NCI-H524 treated with DMSO at 0.1 percent for 48 hours (cell line): ENCODE measurements around the gene DLEC1.
A peak's percentile ranks its signal among the peaks of the same experiment; 100 is the strongest.

Experiments used
- DNase-seq: peaks from one replicate; lab custom pipeline; 2025; lab: John Stamatoyannopoulos, UW

Gene DLEC1

DNA sequence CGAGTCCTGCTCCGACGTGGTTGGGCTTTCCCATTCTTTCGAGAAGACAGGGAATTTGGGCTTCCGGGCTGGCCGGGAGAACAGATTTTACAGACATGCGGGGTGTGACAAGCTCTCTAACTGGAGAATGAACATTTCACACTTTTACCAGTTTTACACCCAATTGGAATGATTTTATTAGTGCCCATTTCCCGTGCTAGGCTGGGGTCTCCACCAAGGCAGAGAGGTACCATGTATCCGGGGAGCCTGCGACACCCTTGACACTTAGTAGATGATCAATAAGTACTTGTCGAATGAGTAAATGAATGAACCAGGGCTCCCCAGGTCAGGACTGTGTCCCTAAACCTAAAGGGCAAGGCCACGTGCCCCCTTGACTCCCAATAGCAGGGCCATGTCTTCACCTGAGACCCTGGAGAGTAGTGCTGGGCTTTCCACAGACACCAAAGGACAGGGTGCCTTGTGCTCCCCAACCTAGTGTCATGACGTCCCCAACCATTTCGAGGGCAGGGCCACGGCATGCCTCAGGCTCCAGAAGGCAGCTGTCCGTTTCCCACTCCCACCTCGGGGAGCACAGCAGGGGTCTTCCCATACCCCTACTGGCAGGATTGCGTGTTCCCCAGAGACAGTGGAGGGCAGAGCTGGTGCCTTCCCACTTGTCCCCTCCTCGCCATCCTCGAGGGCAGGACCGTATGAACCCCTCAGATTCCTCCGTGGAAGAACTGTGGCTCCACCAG, 98.8 kb downstream of the DLEC1 start:
- no peak for DNase-seq

DNA sequence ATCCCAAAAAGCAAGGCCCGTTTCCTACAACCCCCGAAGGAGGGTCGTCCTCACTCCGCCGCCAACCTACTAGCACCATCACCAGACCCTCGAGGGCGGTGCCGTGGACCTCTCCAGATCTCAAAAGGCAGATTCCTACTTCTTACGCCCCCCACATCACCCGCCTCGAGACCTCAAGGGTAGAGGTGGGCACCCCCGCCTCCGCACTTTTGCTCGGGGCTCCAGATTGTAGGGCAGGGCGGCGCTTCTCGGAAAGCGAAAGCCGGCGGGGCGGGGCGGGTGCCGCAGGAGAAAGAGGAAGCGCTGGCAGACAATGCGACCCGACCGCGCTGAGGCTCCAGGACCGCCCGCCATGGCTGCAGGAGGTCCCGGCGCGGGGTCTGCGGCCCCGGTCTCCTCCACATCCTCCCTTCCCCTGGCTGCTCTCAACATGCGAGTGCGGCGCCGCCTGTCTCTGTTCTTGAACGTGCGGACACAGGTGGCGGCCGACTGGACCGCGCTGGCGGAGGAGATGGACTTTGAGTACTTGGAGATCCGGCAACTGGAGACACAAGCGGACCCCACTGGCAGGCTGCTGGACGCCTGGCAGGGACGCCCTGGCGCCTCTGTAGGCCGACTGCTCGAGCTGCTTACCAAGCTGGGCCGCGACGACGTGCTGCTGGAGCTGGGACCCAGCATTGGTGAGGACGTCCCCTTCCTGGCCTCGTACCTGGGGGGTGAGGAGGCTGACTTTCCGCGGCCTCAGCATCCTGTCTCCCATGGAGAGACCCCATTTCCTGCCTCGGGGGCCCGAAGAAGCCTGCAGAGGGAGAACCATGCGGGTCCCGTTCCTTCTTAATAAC, 99.6 kb downstream of the DLEC1 start, which contains the start of gene MYD88:
Gene MYD88, plus strand, starts transcription at position 313 of the 842 bp plus-strand sequence. Its CDS starts 40 bp downstream, at position 353.
- DNase-seq = peak; percentile 11

DNA sequence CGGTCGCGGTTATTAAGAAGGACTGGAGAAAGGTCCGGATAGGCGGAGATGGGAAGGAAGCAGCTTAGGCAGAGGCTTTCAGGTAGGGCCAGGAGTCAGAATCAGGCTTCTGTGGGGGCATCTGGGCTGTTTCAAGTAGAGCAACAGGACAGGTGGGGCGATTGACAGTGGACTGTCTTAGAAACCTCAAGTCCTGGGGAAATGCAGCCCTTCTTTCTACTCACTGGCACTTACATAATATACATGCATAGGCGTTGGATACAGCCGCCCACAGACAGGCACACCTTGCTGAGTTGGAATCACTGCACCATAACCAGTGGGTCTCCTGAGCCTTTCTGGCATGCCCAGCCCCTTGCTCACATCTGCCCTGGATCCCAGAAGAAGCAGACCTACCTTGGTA, 100.2 kb downstream of the DLEC1 start:
- DNase-seq = no peak

DNA sequence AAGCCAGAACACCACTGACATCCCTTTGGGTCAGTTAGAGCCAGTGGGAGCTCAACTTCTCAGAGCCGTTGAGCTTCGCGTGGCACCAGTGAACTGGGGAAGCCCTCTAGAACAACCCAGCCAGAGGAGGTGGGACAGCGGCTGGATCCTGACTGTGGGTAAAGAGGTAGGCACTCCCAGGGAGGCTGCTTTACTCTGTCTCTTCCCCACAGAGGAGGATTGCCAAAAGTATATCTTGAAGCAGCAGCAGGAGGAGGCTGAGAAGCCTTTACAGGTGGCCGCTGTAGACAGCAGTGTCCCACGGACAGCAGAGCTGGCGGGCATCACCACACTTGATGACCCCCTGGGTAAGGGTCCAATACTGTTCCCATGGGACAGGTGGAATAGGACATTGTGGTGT, 100.6 kb downstream of the DLEC1 start:
- no peak for DNase-seq

DNA sequence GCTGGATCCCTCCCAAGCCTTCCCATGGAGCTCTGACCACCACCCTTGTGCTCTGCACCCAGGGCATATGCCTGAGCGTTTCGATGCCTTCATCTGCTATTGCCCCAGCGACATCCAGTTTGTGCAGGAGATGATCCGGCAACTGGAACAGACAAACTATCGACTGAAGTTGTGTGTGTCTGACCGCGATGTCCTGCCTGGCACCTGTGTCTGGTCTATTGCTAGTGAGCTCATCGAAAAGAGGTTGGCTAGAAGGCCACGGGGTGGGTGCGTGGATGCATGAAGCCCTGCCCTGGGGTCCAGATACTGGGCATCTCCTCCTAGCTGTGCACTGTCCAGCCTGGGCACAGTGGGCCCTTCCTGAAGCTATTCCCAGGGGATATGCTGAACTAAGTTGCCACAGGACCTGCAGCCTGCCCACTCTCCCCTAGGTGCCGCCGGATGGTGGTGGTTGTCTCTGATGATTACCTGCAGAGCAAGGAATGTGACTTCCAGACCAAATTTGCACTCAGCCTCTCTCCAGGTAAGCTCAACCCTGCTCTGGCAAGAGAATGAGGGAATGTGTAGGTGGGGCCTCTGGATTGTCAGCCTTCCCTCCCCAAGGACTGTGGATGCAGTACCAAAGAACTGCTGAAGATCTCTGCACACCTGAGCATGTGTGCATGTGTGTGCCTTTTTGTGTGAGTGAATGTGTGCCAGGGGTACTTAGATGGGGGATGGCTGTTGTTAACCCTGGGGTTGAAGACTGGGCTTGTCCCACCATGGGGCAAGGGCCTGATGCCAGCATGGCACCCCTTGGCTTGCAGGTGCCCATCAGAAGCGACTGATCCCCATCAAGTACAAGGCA, 101.5 kb downstream of the DLEC1 start:
- DNase-seq = no peak

DNA sequence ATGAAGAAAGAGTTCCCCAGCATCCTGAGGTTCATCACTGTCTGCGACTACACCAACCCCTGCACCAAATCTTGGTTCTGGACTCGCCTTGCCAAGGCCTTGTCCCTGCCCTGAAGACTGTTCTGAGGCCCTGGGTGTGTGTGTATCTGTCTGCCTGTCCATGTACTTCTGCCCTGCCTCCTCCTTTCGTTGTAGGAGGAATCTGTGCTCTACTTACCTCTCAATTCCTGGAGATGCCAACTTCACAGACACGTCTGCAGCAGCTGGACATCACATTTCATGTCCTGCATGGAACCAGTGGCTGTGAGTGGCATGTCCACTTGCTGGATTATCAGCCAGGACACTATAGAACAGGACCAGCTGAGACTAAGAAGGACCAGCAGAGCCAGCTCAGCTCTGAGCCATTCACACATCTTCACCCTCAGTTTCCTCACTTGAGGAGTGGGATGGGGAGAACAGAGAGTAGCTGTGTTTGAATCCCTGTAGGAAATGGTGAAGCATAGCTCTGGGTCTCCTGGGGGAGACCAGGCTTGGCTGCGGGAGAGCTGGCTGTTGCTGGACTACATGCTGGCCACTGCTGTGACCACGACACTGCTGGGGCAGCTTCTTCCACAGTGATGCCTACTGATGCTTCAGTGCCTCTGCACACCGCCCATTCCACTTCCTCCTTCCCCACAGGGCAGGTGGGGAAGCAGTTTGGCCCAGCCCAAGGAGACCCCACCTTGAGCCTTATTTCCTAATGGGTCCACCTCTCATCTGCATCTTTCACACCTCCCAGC, 102.4 kb downstream of the DLEC1 start:
- no peak for DNase-seq

DNA sequence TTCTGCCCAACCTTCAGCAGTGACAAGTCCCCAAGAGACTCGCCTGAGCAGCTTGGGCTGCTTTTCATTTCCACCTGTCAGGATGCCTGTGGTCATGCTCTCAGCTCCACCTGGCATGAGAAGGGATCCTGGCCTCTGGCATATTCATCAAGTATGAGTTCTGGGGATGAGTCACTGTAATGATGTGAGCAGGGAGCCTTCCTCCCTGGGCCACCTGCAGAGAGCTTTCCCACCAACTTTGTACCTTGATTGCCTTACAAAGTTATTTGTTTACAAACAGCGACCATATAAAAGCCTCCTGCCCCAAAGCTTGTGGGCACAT, 102.9 kb downstream of the DLEC1 start:
- DNase-seq = no peak

DNA sequence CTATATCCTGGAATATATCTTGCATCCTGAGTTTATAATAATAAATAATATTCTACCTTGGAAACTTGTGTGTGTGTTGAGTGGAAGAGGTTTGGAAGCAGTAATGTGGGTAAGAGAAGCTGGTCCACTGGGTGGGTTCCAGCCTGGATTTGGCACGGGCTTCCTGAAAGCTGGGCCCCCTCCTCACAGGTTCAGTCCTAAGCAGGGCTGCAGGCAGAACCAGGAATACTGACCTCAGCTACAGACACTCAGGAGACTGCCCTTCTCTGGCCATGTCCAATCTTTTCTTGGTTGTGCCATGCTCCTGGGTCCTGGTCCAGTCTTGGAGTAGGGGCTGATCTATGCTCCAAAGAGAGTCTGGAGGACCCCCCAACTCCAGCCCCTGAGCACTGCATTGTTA, 104.0 kb downstream of the DLEC1 start:
- DNase-seq = no peak

DNA sequence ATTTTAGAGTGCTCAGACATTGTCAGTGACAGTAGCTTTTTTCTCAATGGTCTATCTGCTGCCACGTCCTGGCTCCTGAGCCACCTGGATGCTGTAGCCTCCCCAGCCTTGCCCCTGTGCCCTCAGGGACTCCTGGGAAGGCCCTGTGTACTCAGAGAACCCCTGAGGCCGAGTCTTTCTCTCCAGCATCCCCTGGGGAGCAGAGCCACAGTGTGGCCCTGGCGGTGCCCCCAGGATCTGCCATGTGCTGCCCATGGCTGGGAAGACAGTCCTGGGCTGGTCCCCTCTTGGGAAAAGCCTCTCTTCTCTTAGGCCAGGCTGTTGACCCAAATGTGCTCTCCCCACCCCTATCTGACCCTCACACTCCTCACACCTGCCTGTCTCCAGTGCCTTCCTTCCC, 104.5 kb downstream of the DLEC1 start:
- no peak for DNase-seq

DNA sequence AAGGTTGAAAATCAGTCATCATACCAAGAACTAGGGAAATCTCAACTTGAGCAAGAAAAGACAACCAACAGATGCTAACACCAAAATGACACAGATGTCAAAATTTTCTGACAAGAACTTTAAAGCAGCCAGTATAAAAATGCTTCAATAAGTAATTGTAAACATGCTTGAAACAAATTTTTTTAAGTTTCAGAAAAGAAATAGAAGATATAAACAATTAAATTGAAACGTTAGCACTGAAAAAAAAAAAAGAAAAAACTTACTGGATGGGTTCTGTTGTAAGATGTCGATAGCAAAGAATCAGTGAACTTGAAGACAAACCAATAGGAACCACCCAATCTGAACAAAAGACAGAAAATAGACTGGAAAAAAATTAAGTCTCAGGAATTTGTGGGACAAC, 107.5 kb downstream of the DLEC1 start:
- DNase-seq = no peak

DNA sequence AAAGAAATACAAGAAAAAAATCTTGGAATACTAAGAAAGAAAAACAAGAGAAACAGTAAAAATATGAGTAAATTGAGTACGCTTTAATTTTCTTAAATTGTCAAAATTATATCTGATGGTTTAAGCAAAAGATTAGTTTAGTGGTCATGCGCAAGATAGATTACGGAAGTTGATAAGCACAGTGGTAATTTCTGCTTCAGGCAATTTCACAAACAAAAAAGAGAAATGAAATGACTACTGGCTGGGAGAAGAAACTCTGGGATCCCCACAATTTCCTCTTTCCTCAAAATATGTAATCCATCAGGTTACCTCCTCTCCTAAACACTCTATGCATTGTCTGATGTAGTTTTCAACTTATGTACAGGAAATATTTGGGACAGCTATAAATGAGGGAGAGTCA, 108.4 kb downstream of the DLEC1 start:
- DNase-seq = no peak

DNA sequence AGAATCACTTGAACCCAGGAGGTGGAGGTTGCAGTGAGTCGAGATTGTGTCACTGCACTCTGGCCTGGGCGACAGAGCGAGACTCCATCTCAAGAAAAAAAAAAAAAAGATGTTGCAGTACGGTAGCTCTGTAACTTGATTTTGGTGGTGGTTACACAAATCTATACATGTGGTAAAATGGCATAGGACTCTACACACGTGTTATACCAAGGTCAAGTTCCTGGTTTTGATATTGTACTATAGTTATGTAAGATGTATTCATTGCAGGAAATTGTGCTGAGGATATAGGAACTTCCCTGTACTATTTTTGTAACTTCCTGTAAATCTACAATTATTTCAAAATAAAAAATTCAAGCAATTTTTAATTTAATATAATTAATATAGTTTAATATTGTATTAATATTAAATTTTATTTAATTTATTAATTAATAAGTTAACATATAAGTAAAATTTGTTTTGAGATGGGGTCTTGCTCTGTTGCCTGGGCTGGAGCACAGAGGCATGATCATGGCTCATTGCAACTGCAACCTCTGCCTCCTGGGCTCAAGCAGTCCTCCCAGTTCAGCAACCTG, 109.4 kb downstream of the DLEC1 start:
- no peak for DNase-seq

DNA sequence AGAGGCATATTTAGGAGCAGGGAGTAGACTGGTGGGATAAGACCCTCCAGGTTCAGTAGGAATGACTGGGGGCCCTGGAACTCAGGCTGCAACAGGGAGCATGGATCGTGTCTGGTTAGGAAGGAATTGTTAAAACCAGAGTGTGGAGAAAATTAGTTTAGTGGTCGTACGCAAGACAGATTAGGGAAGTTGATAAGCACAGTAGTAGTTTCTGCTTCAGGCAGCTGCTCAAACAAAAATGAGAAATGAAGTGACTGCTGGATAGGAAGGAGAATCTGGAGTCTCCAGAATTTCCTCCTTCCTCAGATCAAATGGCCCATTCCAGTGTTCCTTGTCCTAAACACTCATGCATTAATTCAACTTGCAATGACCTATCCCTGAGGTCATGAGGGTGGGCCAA, 110.7 kb downstream of the DLEC1 start:
- no peak for DNase-seq

DNA sequence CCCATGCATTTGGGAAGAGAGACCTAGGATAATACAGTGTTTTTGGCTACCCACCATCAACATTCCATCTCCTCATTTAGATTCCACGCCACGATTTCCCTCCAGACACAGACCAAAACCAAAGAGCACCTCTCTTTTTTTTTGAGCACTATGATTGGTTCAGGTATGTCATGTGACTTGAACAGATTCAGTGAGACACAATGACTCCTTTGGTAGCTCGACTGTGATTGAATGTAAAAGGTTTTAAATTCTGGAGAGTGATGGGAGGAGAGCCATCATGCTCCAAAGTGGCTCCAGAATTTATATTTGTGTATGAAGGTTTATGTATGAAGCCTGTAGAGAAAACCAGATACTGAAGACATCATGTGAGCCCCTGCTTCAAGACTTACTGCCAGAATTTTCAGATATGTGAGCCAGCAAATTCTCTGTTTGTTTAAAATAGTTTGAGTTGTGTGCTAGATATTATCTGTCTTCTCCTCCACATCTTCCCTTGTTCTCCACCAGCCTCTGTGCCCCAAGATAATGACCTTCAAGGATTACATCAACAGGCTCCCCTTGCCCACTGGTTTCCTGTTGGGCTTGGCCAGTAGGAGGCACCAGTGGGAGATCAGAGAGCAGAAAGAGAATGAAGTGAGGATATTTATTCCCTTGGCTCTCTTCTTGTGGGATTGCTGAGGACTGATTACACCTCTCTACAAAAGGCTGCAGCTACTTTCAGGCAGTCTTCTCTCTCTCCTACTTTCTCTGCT, 111.9 kb downstream of the DLEC1 start:
- DNase-seq = no peak

DNA sequence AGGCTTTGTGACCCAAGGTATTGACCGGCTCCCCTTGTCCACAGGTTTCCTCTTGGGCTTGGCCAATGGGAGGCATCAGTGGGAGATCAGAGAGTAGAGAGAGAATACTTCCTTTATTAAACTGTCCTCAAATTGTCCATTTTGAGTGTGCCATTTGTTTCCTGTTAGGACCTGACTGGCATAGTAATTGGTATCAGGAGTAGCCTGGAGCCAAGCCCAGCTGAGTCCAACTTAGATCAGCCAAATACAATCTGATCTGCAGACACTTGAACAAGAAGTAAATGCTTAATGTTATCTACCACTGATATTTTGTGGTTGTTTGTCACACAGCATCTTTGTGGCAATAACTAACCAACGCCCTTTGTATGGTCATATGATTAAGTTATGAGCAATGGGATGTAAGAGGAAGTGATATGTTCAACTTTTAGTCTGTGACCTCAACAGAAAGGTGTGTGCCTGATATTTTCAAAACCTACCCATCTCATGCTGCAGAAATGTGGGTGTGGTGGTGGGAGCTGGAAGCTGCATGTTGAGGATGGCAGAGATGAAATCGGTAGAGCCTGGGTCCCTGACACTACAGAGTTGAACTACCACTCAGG, 112.8 kb downstream of the DLEC1 start:
- no peak for DNase-seq

DNA sequence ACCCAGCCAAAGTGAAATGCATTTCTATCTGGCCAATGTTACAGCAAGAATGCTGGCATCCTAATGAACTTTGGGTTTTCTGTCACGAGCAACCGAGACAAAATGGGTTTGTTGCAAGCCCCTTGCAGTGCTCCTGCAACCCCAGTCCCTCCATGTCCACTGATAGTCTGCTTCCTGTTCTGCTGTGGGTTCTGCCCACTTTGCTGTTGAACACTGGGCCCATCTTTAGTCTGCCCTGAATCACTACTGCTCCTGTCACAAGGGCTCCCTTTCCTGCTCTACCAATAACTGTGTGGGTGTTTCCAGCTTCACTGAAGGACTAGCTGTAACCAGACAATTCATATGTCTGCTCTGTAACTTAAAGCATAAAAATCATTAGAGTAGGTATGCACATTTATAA, 113.6 kb downstream of the DLEC1 start:
- DNase-seq = no peak

DNA sequence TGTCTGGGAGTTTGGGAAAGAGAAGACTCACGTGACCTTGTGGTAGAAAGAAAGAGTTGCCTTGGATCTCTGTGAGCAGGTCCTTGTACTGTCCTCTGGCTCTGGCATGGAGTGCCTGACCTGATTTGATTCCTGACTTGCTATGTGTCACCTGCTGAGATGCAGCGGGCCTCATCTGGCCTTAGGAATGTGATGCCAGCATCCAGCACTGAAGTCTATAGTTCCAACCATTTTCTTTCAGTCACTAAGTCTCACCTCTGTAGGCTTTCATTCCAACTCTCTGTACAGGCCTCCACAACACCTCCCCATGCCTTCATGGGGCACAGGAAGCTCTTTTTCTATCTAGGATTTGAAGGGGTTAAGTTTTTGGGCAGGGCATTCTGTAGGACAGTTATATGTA, 114.2 kb downstream of the DLEC1 start:
- DNase-seq = no peak

DNA sequence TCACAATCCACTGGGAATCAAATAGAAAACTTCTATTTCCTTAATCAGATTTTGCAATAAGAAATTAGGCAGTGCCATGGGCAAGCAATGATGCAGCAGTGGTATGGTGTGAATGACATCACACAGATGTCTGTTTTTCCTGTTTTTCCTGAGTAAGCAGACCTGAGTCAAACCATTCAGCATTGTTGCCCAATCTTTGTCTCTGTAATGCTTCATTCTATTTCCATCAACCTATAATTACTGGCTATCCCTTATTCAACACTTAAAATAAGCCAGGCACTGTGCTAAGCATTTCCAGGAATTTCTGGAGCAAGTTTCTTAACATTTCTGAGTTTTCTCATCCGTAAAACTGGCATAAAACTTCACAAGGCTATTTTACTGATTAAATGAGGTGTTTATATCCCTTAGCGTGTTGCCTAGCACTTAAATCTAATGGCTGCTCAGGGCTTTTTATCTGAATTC, 115.1 kb downstream of the DLEC1 start:
- no peak for DNase-seq

DNA sequence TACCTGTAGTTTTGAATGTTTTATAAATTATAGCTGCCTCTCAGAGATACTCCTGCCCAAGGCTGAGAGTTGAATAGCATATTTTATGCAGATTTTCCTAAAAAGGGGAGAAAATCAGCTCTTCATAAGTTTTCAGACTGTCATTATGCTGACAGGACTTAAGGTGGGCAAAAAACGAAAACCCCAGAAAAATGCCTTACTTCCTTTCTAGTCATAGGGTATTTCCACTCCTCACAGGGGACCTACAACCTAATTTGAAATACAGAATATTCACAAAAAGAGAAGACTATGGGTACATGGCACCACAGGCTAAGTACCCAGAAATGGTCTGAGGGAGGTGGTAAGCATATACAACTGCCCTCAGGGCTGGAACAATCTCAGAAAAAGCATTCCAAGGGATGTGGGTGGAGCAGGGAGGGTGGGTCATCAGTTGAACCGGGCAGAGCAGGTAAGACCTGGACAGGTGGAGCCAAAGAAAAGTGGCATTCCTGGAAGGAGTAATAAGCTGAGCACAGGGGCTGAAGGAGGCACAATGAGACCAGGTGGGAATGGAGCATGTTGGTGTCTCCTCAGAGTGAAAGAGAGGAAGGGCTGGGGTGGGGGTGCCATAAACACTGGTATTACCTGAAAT, 115.7 kb downstream of the DLEC1 start:
- DNase-seq = no peak

DNA sequence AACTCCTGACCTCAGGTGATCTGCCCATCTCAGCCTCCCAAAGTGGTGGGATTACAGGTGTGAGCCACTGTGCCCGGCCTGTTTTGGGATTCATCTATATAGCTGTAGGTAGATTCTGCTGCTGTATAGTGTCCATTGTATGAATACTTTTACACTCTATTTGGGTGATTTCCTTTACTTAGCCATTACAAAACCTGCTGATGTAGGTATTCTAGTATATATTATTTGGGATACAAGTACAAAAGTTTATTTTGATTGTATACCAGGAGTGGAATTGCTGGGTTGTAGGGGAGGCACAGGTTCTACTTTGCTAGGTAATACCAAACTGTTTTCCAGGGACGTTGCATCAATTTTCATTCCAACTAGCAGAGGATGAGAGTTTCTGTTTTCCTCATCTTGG, 116.8 kb downstream of the DLEC1 start:
- DNase-seq = no peak
